Activated CD8-positive, alpha-beta T cell treated with anti-CD3 and anti-CD28 coated beads for 36 hours (primary cell): ENCODE measurements around the gene AK4. TPM values are rescaled to one million over a fixed set of nuclear protein-coding genes. Genes with fewer than 3 reads are reported as not detected.

Experiments used
- ATAC-seq: fragments of 200-7000 bp; cut with Tn5 transposase; one replicate; pipeline ENCODE4 v1.10.0; 2021; ENCODE audit warnings: mild to moderate bottlenecking, moderate library complexity
- CTCF ChIA-PET: fragments of 350-600 bp; sonication (Branson Sonifier 250); formaldehyde crosslinking; loops from one replicate; lab custom pipeline; 2021; ENCODE audit warnings: antibody characterized with exemption; lab: Charles Lee
- POLR2A ChIA-PET: fragments of 350-600 bp; sonication (Branson Sonifier 250); formaldehyde crosslinking; loops from one replicate; lab custom pipeline; 2021; ENCODE audit warnings: antibody characterized with exemption; lab: Charles Lee
- DNase-seq: peaks from one replicate; pipeline ENCODE4 v3.0.0-alpha.2; 2020
- H3K27ac Mint-ChIP-seq: one replicate; pipeline ENCODE4 v1.8.0; 2021; ENCODE audit warnings: mild to moderate bottlenecking, mixed read lengths
- H3K27me3 Mint-ChIP-seq: one replicate; pipeline ENCODE4 v1.8.0; 2021; ENCODE audit warnings: mixed read lengths
- H3K36me3 Mint-ChIP-seq: one replicate; pipeline ENCODE4 v1.8.0; 2021; ENCODE audit warnings: low read depth, mixed read lengths
- H3K4me1 Mint-ChIP-seq: one replicate; pipeline ENCODE4 v1.8.0; 2021; ENCODE audit warnings: low read depth, mixed read lengths
- H3K4me3 Mint-ChIP-seq: one replicate; pipeline ENCODE4 v1.8.0; 2021; ENCODE audit warnings: mild to moderate bottlenecking, moderate library complexity, mixed read lengths
- H3K9me3 Mint-ChIP-seq: one replicate; pipeline ENCODE4 v1.8.0; 2021; ENCODE audit warnings: mixed read lengths
- intact Hi-C: fragments of 100-400 bp; cut with micrococcal nuclease; formaldehyde crosslinking; loops from one replicate; pipeline ENCODE4 v1.10.0; 2022
- total RNA-seq, 2 experiments: library from RNA; stranded (reverse); gene quantifications; one replicate each; pipeline ENCODE4 v1.2.3, GENCODE V29; 2021
- TF ChIP-seq, protein P1 (sequence below): fragments of 200-600 bp; IDR thresholded peaks from one replicate; pipeline ENCODE4 v1.8.0; 2022; ENCODE audit warnings: antibody characterized with exemption, mild to moderate bottlenecking

AK4 gene
- total RNA-seq, 2 experiments from 2014 or later = 151 to 156 TPM

GRCh38 chr1:65243491-65243890, 95.5 kb downstream of the AK4 start:
- ChIA-PET POLR2A (no interaction called here), CTCF (no interaction called here)
- DNase-seq (no peak), ATAC-seq (no peak)
- Mint-ChIP-seq H3K4me1 (no peaks in the 10 kb centered on the region), H3K36me3 (no peaks in the 10 kb centered on the region), H3K9me3 (no peaks in the 10 kb centered on the region), H3K27me3 (peaks cover 27% of the 10 kb centered on the region), H3K27ac (no peak overlapping the region), H3K4me3 (no peak overlapping the region)
- intact Hi-C loops = no loop called here
- TF ChIP-seq, protein P1, sequence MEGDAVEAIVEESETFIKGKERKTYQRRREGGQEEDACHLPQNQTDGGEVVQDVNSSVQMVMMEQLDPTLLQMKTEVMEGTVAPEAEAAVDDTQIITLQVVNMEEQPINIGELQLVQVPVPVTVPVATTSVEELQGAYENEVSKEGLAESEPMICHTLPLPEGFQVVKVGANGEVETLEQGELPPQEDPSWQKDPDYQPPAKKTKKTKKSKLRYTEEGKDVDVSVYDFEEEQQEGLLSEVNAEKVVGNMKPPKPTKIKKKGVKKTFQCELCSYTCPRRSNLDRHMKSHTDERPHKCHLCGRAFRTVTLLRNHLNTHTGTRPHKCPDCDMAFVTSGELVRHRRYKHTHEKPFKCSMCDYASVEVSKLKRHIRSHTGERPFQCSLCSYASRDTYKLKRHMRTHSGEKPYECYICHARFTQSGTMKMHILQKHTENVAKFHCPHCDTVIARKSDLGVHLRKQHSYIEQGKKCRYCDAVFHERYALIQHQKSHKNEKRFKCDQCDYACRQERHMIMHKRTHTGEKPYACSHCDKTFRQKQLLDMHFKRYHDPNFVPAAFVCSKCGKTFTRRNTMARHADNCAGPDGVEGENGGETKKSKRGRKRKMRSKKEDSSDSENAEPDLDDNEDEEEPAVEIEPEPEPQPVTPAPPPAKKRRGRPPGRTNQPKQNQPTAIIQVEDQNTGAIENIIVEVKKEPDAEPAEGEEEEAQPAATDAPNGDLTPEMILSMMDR = no peak

DNA sequence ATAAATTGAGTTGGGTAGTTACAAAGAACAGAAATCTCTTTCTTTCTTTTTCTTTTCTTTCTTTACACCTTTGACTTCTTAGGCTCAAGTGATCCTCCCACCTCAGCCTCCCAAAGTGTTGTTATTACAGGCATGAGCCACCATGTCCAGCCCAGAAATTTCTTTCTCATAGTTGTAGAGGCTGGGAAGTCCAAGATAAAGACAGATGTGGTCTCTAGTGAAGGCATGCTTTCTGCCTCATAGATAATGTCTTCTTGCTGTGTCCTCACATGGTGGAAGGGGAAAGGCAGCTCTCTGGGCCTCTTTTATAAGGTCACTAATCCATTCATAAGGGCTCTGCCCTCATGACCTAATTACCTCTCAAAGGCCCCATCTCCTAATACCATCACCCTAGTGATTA, 97.3 kb downstream of the AK4 start:
- Mint-ChIP-seq H3K4me3 (no peak overlapping the region), H3K9me3 (no peaks in the 10 kb centered on the region), H3K4me1 (no peaks in the 10 kb centered on the region), H3K27me3 (peaks cover 22% of the 10 kb centered on the region), H3K36me3 (no peaks in the 10 kb centered on the region), H3K27ac (no peak overlapping the region)
- intact Hi-C loops = no loop called here
- DNase-seq (no peak), ATAC-seq (no peak)
- CTCF ChIA-PET = no interaction called here
- TF ChIP-seq, protein P1 = no peak
- POLR2A ChIA-PET = no interaction called here

GRCh38 chr1:65247419-65248359, 99.7 kb downstream of the AK4 start:
- POLR2A ChIA-PET = interaction anchor here (0.7 kb wide), 1 partner anchor 8 kb away, joined by 3 read pairs; no protein-coding TSS in a partner anchor
- intact Hi-C loops = no loop called here
- Mint-ChIP-seq H3K36me3 (no peaks in the 10 kb centered on the region), H3K4me3 (no peak overlapping the region), H3K27me3 (peaks cover 20% of the 10 kb centered on the region), H3K4me1 (no peaks in the 10 kb centered on the region), H3K9me3 (no peaks in the 10 kb centered on the region), H3K27ac (no peak overlapping the region)
- no peak for ATAC-seq
- TF ChIP-seq, protein P1 = no peak
- DNase-seq = no peak
- CTCF ChIA-PET = interaction anchor here (1.3 to 2.1 kb wide), 4 partner anchors 9 to 440 kb away, joined by 3 to 9 read pairs (median 4); no protein-coding TSS in a partner anchor

- DNase-seq (no peak), ATAC-seq (no peak)
- CTCF ChIA-PET = interaction anchor here (1.9 kb wide), 1 partner anchor 15 kb away, joined by 4 read pairs; no protein-coding TSS in a partner anchor
- TF ChIP-seq, protein P1 = no peak
- POLR2A ChIA-PET = no interaction called here
- no peaks in the 10 kb centered on the region for H3K9me3 Mint-ChIP-seq
- H3K4me1 Mint-ChIP-seq = peaks cover 16% of the 10 kb centered on the region
- no peak overlapping the region for H3K4me3 Mint-ChIP-seq
- intact Hi-C loops = loop anchor here (5.0 kb wide), 1 partner anchor 171 kb away; the partner anchor contains the start of genes LEPR and LEPROT
- no peak overlapping the region for H3K27ac Mint-ChIP-seq
- no peaks in the 10 kb centered on the region for H3K36me3 Mint-ChIP-seq
- peaks cover 13% of the 10 kb centered on the region for H3K27me3 Mint-ChIP-seq
These were observed 102.8 kb downstream of the AK4 start for GRCh38 chr1:65250826-65251225.
